HepG2 (cell line): ENCODE results near the gene CSNK1A1. TPM values are rescaled to one million over a fixed set of nuclear protein-coding genes. Genes with fewer than 3 reads are reported as not detected.

Experiments
- CHD2 ChIP-seq: IDR thresholded peaks from 2 replicates; pipeline ENCODE4 v1.6.1; 2011; ENCODE audit warnings: low read depth, low read length, improper control_type of control experiment
- EEA1 ChIP-seq: sonication (generic); formaldehyde crosslinking; IDR thresholded peaks from 2 replicates; pipeline ENCODE4 v1.5.1; 2020; ENCODE audit warnings: mild to moderate bottlenecking, missing genetic modification reagents, borderline replicate concordance
- GFI1 ChIP-seq: sonication (generic); formaldehyde crosslinking; IDR thresholded peaks from 2 replicates; pipeline ENCODE4 v1.5.0; 2020; ENCODE audit warnings: missing genetic modification reagents, mild to moderate bottlenecking, borderline replicate concordance
- HMGXB4 ChIP-seq, 2 experiments: sonication (generic) in 1 of 2; formaldehyde crosslinking in 1 of 2; IDR thresholded peaks; 2 replicates each; pipeline versions ENCODE4 v1.4.0 to v1.6.1; 2018 to 2020; ENCODE audit warnings: missing genetic modification reagents in 2 of 2, borderline replicate concordance in 1 of 2, low read depth in 1 of 2, mild to moderate bottlenecking in 1 of 2, missing biosample characterization in 1 of 2
- KAT8 ChIP-seq: IDR thresholded peaks from 2 replicates; pipeline ENCODE4 v1.6.1; 2016; ENCODE audit warnings: missing genetic modification reagents, missing compliant biosample characterization
- MBNL3 ChIP-seq: fragments of 250-450 bp; sonication (Bioruptor Pico); conservative IDR thresholded peaks from 2 replicates; pipeline ENCODE4 v1.8.0; 2022; ENCODE audit warnings: mild to moderate bottlenecking, inconsistent platforms
- MEIS2 ChIP-seq: sonication (generic); formaldehyde crosslinking; IDR thresholded peaks from 2 replicates; pipeline ENCODE4 v1.9.0; 2021; ENCODE audit warnings: mild to moderate bottlenecking, missing genetic modification reagents
- NFATC3 ChIP-seq: sonication (generic); formaldehyde crosslinking; IDR thresholded peaks from 2 replicates; pipeline ENCODE4 v1.5.1; 2020; ENCODE audit warnings: mild to moderate bottlenecking, missing genetic modification reagents
- POGZ ChIP-seq: sonication (generic); formaldehyde crosslinking; IDR thresholded peaks from 2 replicates; pipeline ENCODE4 v1.4.0; 2020; ENCODE audit warnings: mild to moderate bottlenecking, missing genetic modification reagents
- PRPF4 ChIP-seq: fragments of 200-400 bp; formaldehyde crosslinking; IDR thresholded peaks from 2 replicates; pipeline ENCODE4 v1.6.1; 2016; ENCODE audit warnings: low read length, low read depth; ENCODE audit not compliant: poor library complexity, severe bottlenecking
- REPIN1 ChIP-seq: sonication (generic); formaldehyde crosslinking; IDR thresholded peaks from 2 replicates; pipeline ENCODE4 v1.8.0; 2022; ENCODE audit warnings: missing genetic modification reagents, low read depth, mild to moderate bottlenecking, borderline replicate concordance
- SP4 ChIP-seq: sonication (generic); formaldehyde crosslinking; IDR thresholded peaks from 2 replicates; pipeline ENCODE4 v1.8.1; 2023; ENCODE audit warnings: mild to moderate bottlenecking, missing genetic modification reagents
- ZBTB38 ChIP-seq: sonication (generic); formaldehyde crosslinking; IDR thresholded peaks from 2 replicates; pipeline ENCODE4 v1.5.1; 2020; ENCODE audit warnings: mild to moderate bottlenecking, missing genetic modification reagents
- ZBTB39 ChIP-seq: sonication (generic); formaldehyde crosslinking; IDR thresholded peaks from 2 replicates; pipeline ENCODE4 v1.5.0; 2020; ENCODE audit warnings: missing genetic modification reagents
- ZFP91 ChIP-seq: sonication (generic); formaldehyde crosslinking; IDR thresholded peaks from 2 replicates; pipeline ENCODE4 v1.9.0; 2022; ENCODE audit warnings: missing genetic modification reagents, mild to moderate bottlenecking, borderline replicate concordance
- ZIK1 ChIP-seq: sonication (generic); formaldehyde crosslinking; IDR thresholded peaks from 2 replicates; pipeline ENCODE4 v1.5.0; 2020; ENCODE audit warnings: mild to moderate bottlenecking, low read depth, missing genetic modification reagents, borderline replicate concordance
- ZNF224 ChIP-seq: sonication (generic); formaldehyde crosslinking; IDR thresholded peaks from 2 replicates; pipeline ENCODE4 v1.5.0; 2020; ENCODE audit warnings: mild to moderate bottlenecking, missing genetic modification reagents
- ZNF317 ChIP-seq: sonication (generic); formaldehyde crosslinking; IDR thresholded peaks from 2 replicates; pipeline ENCODE4 v1.5.0; 2020; ENCODE audit warnings: mild to moderate bottlenecking, missing genetic modification reagents
- ZNF329 ChIP-seq: sonication (generic); formaldehyde crosslinking; IDR thresholded peaks from 2 replicates; pipeline ENCODE4 v1.9.0; 2021; ENCODE audit warnings: low read depth, mild to moderate bottlenecking, missing genetic modification reagents
- ZNF362 ChIP-seq: sonication (generic); formaldehyde crosslinking; IDR thresholded peaks from 2 replicates; pipeline ENCODE4 v1.4.0; 2020; ENCODE audit warnings: missing genetic modification reagents, mild to moderate bottlenecking, borderline replicate concordance
- ZNF598 ChIP-seq: sonication (generic); formaldehyde crosslinking; IDR thresholded peaks from 2 replicates; pipeline ENCODE4 v1.5.1; 2020; ENCODE audit warnings: mild to moderate bottlenecking, missing genetic modification reagents, borderline replicate concordance
- polyA plus RNA-seq, 8 experiments: library from polyadenylated mRNA; depleted of rRNA in 3 of 8; stranded (reverse) in 7 of 8; unstranded in 1 of 8; fragments of >200 nt; fragmentation: Illumina TruSeq in 4 of 8; extraction: Trizol in 4 of 8; gene quantifications; 2 replicates each; pipeline versions ENCODE4 v1.2.1 to v1.2.3, GENCODE V29; 2011 to 2016; ENCODE audit warnings: low read depth in 4 of 8, missing spikeins in 1 of 8, mixed read lengths in 1 of 8; ENCODE audit not compliant: insufficient read depth in 1 of 8
- total RNA-seq, 5 experiments: library from RNA; depleted of rRNA; stranded (reverse); fragments of >200 nt; fragmentation: Illumina TruSeq; extraction: Trizol; gene quantifications; 2 replicates each; pipeline ENCODE4 v1.2.3, GENCODE V29; 2016; ENCODE audit warnings: low read depth in 1 of 5

CSNK1A1 gene
- total and polyA plus RNA-seq, 2 of the 13 experiments (the other 11 are each of a cell fraction or from before 2014, with no cell fraction given), result 89.0 to 149 TPM

- TF ChIP-seq ZNF329 (no peak), ZFP91 (CRISPR knock-in tag) (peak; percentile 73; the same call in 1 of the 2 replicates), SP4 (CRISPR knock-in tag) (no peak), ZBTB39 (CRISPR knock-in tag) (no peak), POGZ (CRISPR knock-in tag) (no peak), ZBTB38 (CRISPR knock-in tag) (peak; percentile 88), GFI1 (peak; percentile 20; the same call in 1 of the 2 replicates), KAT8 (peak; percentile 69), ZNF362 (CRISPR knock-in tag) (no peak), MBNL3 (CRISPR knock-in tag) (no peak), REPIN1 (peak; percentile 65; the same call in 1 of the 2 replicates), HMGXB4 (CRISPR knock-in tag; IDR thresholded peaks at IDR 0.05; ENCODE audit: borderline replicate concordance in 1 of 2, low read depth in 1 of 2) (peak; percentile 83 to 88; a peak in 3 of 4 replicates), ZNF224 (CRISPR knock-in tag) (no peak), NFATC3 (CRISPR knock-in tag) (no peak), CHD2 (no peak), ZIK1 (CRISPR knock-in tag) (no peak), ZNF317 (0 out of 2 replicates have a peak, but pooled peaks have one; percentile 51), ZNF598 (CRISPR knock-in tag) (peak; percentile 81; the same call in 1 of the 2 replicates), MEIS2 (CRISPR knock-in tag) (no peak), EEA1 (no peak), PRPF4 (no peak)
Measured at GRCh38 chr5:149442563-149443182, 108.6 kb downstream of the CSNK1A1 start (continued).
